K562 (cell line): ENCODE results near the gene OCEL1. TPM values are rescaled to one million over a fixed set of nuclear protein-coding genes. Genes with fewer than 3 reads are reported as not detected.

Experiments
- CREB1 ChIP-seq, 2 experiments: sonication (generic) in 1 of 2; formaldehyde crosslinking in 1 of 2; IDR thresholded peaks; 2 replicates each; pipeline versions ENCODE4 v1.6.1 to v1.8.0; 2012 to 2022; ENCODE audit warnings: inconsistent platforms in 1 of 2, mild to moderate bottlenecking in 1 of 2, missing genetic modification reagents in 1 of 2, moderate library complexity in 1 of 2
- E2F5 ChIP-seq: sonication (generic); formaldehyde crosslinking; IDR thresholded peaks from 2 replicates; pipeline ENCODE4 v1.8.0; 2022; ENCODE audit warnings: mild to moderate bottlenecking, missing genetic modification reagents
- ELK1 ChIP-seq: sonication (generic); formaldehyde crosslinking; IDR thresholded peaks from 2 replicates; pipeline ENCODE4 v1.8.1; 2022; ENCODE audit warnings: missing genetic modification reagents
- GTF2E2 ChIP-seq: fragments of 200-800 bp; sonication (Bioruptor generic); IDR thresholded peaks from 2 replicates; pipeline ENCODE4 v1.6.1; 2016; ENCODE audit warnings: missing genetic modification characterization, missing compliant biosample characterization
- NCOR1 ChIP-seq: fragments of 450-650 bp; IDR thresholded peaks from 2 replicates; pipeline ENCODE4 v1.6.1; 2016; ENCODE audit warnings: mild to moderate bottlenecking, moderate library complexity
- THRA ChIP-seq: fragments of 450-650 bp; IDR thresholded peaks from 2 replicates; pipeline ENCODE4 v1.6.1; 2017; ENCODE audit warnings: mild to moderate bottlenecking, moderate library complexity
- ZKSCAN1 ChIP-seq: fragments of 150-350 bp; IDR thresholded peaks from 2 replicates; pipeline ENCODE4 v1.6.1; 2016; ENCODE audit warnings: low read depth, low read length
- polyA plus RNA-seq, 8 experiments: library from polyadenylated mRNA; depleted of rRNA in 4 of 8; stranded (reverse) in 5 of 8; unstranded in 3 of 8; fragments of >200 nt; fragmentation: Nextera tagmentation in 2 of 8; fragmentation: Illumina TruSeq in 1 of 8; extraction: Ambion mirVana in 2 of 8; extraction: Trizol in 1 of 8; gene quantifications; 2 replicates each; pipeline versions ENCODE4 v1.2.1 to v1.2.3, GENCODE V29; 2011 to 2014; ENCODE audit warnings: inconsistent platforms in 1 of 8, missing spikeins in 1 of 8
- total RNA-seq, 7 experiments: library from RNA; depleted of rRNA in 6 of 7; stranded (reverse); fragments of >200 nt in 6 of 7; fragmentation: Illumina TruSeq in 2 of 7; extraction: Trizol in 2 of 7; gene quantifications; 2 replicates each; pipeline versions ENCODE4 v1.2.1 to v1.2.3, GENCODE V29; 2011 to 2021; ENCODE audit warnings: low replicate concordance in 1 of 7
- TF ChIP-seq, protein P1 (sequence below): sonication (generic); formaldehyde crosslinking; IDR thresholded peaks from 2 replicates; pipeline ENCODE4 v1.8.0; 2023; ENCODE audit warnings: mild to moderate bottlenecking, missing genetic modification reagents
- TF ChIP-seq, protein P2 (sequence below): sonication (generic); formaldehyde crosslinking; IDR thresholded peaks from 2 replicates; pipeline ENCODE4 v1.8.0; 2022; ENCODE audit warnings: missing genetic modification reagents, mild to moderate bottlenecking, borderline replicate concordance
- TF ChIP-seq, protein P3 (sequence below): sonication (generic); formaldehyde crosslinking; IDR thresholded peaks from 2 replicates; pipeline ENCODE4 v1.8.1; 2023; ENCODE audit warnings: mild to moderate bottlenecking, missing genetic modification reagents

OCEL1 gene
- total and polyA plus RNA-seq, 9 of the 15 experiments (the other 6 are each of a cell fraction or from before 2014, with no cell fraction given), result 8.0 to 38.0 (median 12.4) TPM

- TF ChIP-seq, protein P1, sequence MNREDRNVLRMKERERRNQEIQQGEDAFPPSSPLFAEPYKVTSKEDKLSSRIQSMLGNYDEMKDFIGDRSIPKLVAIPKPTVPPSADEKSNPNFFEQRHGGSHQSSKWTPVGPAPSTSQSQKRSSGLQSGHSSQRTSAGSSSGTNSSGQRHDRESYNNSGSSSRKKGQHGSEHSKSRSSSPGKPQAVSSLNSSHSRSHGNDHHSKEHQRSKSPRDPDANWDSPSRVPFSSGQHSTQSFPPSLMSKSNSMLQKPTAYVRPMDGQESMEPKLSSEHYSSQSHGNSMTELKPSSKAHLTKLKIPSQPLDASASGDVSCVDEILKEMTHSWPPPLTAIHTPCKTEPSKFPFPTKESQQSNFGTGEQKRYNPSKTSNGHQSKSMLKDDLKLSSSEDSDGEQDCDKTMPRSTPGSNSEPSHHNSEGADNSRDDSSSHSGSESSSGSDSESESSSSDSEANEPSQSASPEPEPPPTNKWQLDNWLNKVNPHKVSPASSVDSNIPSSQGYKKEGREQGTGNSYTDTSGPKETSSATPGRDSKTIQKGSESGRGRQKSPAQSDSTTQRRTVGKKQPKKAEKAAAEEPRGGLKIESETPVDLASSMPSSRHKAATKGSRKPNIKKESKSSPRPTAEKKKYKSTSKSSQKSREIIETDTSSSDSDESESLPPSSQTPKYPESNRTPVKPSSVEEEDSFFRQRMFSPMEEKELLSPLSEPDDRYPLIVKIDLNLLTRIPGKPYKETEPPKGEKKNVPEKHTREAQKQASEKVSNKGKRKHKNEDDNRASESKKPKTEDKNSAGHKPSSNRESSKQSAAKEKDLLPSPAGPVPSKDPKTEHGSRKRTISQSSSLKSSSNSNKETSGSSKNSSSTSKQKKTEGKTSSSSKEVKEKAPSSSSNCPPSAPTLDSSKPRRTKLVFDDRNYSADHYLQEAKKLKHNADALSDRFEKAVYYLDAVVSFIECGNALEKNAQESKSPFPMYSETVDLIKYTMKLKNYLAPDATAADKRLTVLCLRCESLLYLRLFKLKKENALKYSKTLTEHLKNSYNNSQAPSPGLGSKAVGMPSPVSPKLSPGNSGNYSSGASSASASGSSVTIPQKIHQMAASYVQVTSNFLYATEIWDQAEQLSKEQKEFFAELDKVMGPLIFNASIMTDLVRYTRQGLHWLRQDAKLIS (CRISPR knock-in tag), result no peak
- TF ChIP-seq, protein P2, sequence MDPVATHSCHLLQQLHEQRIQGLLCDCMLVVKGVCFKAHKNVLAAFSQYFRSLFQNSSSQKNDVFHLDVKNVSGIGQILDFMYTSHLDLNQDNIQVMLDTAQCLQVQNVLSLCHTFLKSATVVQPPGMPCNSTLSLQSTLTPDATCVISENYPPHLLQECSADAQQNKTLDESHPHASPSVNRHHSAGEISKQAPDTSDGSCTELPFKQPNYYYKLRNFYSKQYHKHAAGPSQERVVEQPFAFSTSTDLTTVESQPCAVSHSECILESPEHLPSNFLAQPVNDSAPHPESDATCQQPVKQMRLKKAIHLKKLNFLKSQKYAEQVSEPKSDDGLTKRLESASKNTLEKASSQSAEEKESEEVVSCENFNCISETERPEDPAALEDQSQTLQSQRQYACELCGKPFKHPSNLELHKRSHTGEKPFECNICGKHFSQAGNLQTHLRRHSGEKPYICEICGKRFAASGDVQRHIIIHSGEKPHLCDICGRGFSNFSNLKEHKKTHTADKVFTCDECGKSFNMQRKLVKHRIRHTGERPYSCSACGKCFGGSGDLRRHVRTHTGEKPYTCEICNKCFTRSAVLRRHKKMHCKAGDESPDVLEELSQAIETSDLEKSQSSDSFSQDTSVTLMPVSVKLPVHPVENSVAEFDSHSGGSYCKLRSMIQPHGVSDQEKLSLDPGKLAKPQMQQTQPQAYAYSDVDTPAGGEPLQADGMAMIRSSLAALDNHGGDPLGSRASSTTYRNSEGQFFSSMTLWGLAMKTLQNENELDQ (CRISPR knock-in tag), result no peak
- TF ChIP-seq E2F5 (CRISPR knock-in tag) (no peak), GTF2E2 (tag) (no peak), NCOR1 (no peak), CREB1 (IDR thresholded peaks at IDR 0.05) (no peak; the same call in 1 of the 2 replicates), CREB1 (CRISPR knock-in tag; IDR thresholded peaks at IDR 0.05) (no peak), ELK1 (CRISPR knock-in tag) (no peak), ZKSCAN1 (no peak), THRA (no peak)
- TF ChIP-seq, protein P3, sequence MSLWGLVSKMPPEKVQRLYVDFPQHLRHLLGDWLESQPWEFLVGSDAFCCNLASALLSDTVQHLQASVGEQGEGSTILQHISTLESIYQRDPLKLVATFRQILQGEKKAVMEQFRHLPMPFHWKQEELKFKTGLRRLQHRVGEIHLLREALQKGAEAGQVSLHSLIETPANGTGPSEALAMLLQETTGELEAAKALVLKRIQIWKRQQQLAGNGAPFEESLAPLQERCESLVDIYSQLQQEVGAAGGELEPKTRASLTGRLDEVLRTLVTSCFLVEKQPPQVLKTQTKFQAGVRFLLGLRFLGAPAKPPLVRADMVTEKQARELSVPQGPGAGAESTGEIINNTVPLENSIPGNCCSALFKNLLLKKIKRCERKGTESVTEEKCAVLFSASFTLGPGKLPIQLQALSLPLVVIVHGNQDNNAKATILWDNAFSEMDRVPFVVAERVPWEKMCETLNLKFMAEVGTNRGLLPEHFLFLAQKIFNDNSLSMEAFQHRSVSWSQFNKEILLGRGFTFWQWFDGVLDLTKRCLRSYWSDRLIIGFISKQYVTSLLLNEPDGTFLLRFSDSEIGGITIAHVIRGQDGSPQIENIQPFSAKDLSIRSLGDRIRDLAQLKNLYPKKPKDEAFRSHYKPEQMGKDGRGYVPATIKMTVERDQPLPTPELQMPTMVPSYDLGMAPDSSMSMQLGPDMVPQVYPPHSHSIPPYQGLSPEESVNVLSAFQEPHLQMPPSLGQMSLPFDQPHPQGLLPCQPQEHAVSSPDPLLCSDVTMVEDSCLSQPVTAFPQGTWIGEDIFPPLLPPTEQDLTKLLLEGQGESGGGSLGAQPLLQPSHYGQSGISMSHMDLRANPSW (CRISPR knock-in tag), result no peak
Observed at GRCh38 chr19:17235300-17235970, 9.4 kb downstream of the OCEL1 start (continued).
